Activated naive CD4-positive, alpha-beta T cell treated with anti-CD3 and anti-CD28 coated beads, Interleukin-2, amount 10 ng/mL, durations not matched to agents 7 days and 5 days (primary cell): Measurements from ENCODE around the gene TRDN.

ENCODE experiments used
- CTCF ChIA-PET: fragments of 350-600 bp; sonication (Branson Sonifier 250); formaldehyde crosslinking; loops from one replicate; lab custom pipeline; 2021; ENCODE audit warnings: antibody characterized with exemption; lab: Charles Lee
- DNase-seq: peaks from one replicate; pipeline ENCODE4 v3.0.0-alpha.2; 2020
- H3K27ac Mint-ChIP-seq: one replicate; pipeline ENCODE4 v1.8.0; 2021; ENCODE audit warnings: mild to moderate bottlenecking, moderate library complexity, mixed read lengths
- H3K27me3 Mint-ChIP-seq: one replicate; pipeline ENCODE4 v1.8.0; 2021; ENCODE audit warnings: mild to moderate bottlenecking, mixed read lengths
- H3K36me3 Mint-ChIP-seq: one replicate; pipeline ENCODE4 v1.8.0; 2021; ENCODE audit warnings: mixed read lengths
- H3K4me1 Mint-ChIP-seq: one replicate; pipeline ENCODE4 v1.8.0; 2021; ENCODE audit warnings: mixed read lengths
- H3K4me3 Mint-ChIP-seq: one replicate; pipeline ENCODE4 v1.8.0; 2021; ENCODE audit warnings: mild to moderate bottlenecking, moderate library complexity, mixed read lengths
- H3K9me3 Mint-ChIP-seq: one replicate; pipeline ENCODE4 v1.8.0; 2021; ENCODE audit warnings: mixed read lengths

TRDN gene

GRCh38 chr6:123415844-123416468 lies 220.8 kb downstream of the TRDN start:
- Mint-ChIP-seq H3K9me3 (no peaks in the 10 kb centered on the region), H3K4me3 (no peak overlapping the region), H3K36me3 (no peaks in the 10 kb centered on the region), H3K4me1 (no peaks in the 10 kb centered on the region), H3K27ac (no peak overlapping the region), H3K27me3 (no peaks in the 10 kb centered on the region)
- DNase-seq = peak; percentile 52
- CTCF ChIA-PET = interaction anchor here (0.6 to 3.5 kb wide), 2 partner anchors 299 to 459 kb away, joined by 3 to 13 read pairs; no protein-coding TSS in a partner anchor

- no peaks in the 10 kb centered on the region for H3K9me3 Mint-ChIP-seq
- no peaks in the 10 kb centered on the region for H3K36me3 Mint-ChIP-seq
- H3K27ac Mint-ChIP-seq = no peak overlapping the region
- H3K4me3 Mint-ChIP-seq = no peak overlapping the region
- no peaks in the 10 kb centered on the region for H3K4me1 Mint-ChIP-seq
- H3K27me3 Mint-ChIP-seq = no peaks in the 10 kb centered on the region
- CTCF ChIA-PET = no interaction called here
- DNase-seq = no peak
Measured at GRCh38 chr6:123404975-123405374, 231.8 kb downstream of the TRDN start.

GRCh38 chr6:123402052-123402451 lies 234.7 kb downstream of the TRDN start:
- CTCF ChIA-PET = no interaction called here
- H3K27ac Mint-ChIP-seq = no peak overlapping the region
- H3K9me3 Mint-ChIP-seq = no peaks in the 10 kb centered on the region
- H3K4me1 Mint-ChIP-seq = no peaks in the 10 kb centered on the region
- H3K36me3 Mint-ChIP-seq = no peaks in the 10 kb centered on the region
- no peak overlapping the region for H3K4me3 Mint-ChIP-seq
- no peaks in the 10 kb centered on the region for H3K27me3 Mint-ChIP-seq
- no peak for DNase-seq

GRCh38 chr6:123398072-123398471 lies 238.7 kb downstream of the TRDN start:
- Mint-ChIP-seq H3K9me3 (no peaks in the 10 kb centered on the region), H3K4me3 (no peak overlapping the region), H3K27me3 (no peaks in the 10 kb centered on the region), H3K27ac (no peak overlapping the region), H3K4me1 (no peaks in the 10 kb centered on the region), H3K36me3 (no peaks in the 10 kb centered on the region)
- no peak for DNase-seq
- CTCF ChIA-PET = no interaction called here

- H3K27ac Mint-ChIP-seq = no peak overlapping the region
- CTCF ChIA-PET = interaction anchor here (1.0 kb wide), 1 partner anchor 322 kb away, joined by 4 read pairs; no protein-coding TSS in a partner anchor
- no peaks in the 10 kb centered on the region for H3K9me3 Mint-ChIP-seq
Measured at GRCh38 chr6:123393331-123393730, 243.4 kb downstream of the TRDN start.

GRCh38 chr6:123383718-123384117 lies 253.0 kb downstream of the TRDN start:
- CTCF ChIA-PET = no interaction called here
- no peaks in the 10 kb centered on the region for H3K27me3 Mint-ChIP-seq
- no peak for DNase-seq

More at GRCh38 chr6:123393331-123393730, 243.4 kb downstream of the TRDN start:
- no peaks in the 10 kb centered on the region for H3K27me3 Mint-ChIP-seq
- H3K36me3 Mint-ChIP-seq = no peaks in the 10 kb centered on the region
- H3K4me3 Mint-ChIP-seq = no peak overlapping the region
- DNase-seq = no peak
- H3K4me1 Mint-ChIP-seq = no peaks in the 10 kb centered on the region

GRCh38 chr6:123380257-123380656 lies 256.5 kb downstream of the TRDN start:
- no peaks in the 10 kb centered on the region for H3K36me3 Mint-ChIP-seq
- no peak overlapping the region for H3K4me3 Mint-ChIP-seq
- no peaks in the 10 kb centered on the region for H3K27me3 Mint-ChIP-seq
- CTCF ChIA-PET = no interaction called here
- H3K9me3 Mint-ChIP-seq = no peaks in the 10 kb centered on the region
- H3K27ac Mint-ChIP-seq = no peak overlapping the region
- DNase-seq = no peak
- H3K4me1 Mint-ChIP-seq = no peaks in the 10 kb centered on the region

More at GRCh38 chr6:123383718-123384117, 253.0 kb downstream of the TRDN start:
- Mint-ChIP-seq H3K27ac (no peak overlapping the region), H3K4me3 (no peak overlapping the region), H3K36me3 (no peaks in the 10 kb centered on the region), H3K9me3 (no peaks in the 10 kb centered on the region), H3K4me1 (no peaks in the 10 kb centered on the region)

- DNase-seq = no peak
- no peaks in the 10 kb centered on the region for H3K9me3 Mint-ChIP-seq
- CTCF ChIA-PET = no interaction called here
- H3K27me3 Mint-ChIP-seq = no peaks in the 10 kb centered on the region
- H3K27ac Mint-ChIP-seq = no peak overlapping the region
- no peaks in the 10 kb centered on the region for H3K4me1 Mint-ChIP-seq
- no peaks in the 10 kb centered on the region for H3K36me3 Mint-ChIP-seq
- no peak overlapping the region for H3K4me3 Mint-ChIP-seq
Measured at GRCh38 chr6:123372737-123373136, 264.0 kb downstream of the TRDN start.

GRCh38 chr6:123363912-123364311 lies 272.8 kb downstream of the TRDN start:
- Mint-ChIP-seq H3K27ac (no peak overlapping the region), H3K27me3 (no peaks in the 10 kb centered on the region), H3K9me3 (peaks cover 6% of the 10 kb centered on the region), H3K36me3 (no peaks in the 10 kb centered on the region), H3K4me1 (no peaks in the 10 kb centered on the region), H3K4me3 (no peak overlapping the region)
- CTCF ChIA-PET = no interaction called here
- DNase-seq = no peak

- no peak overlapping the region for H3K27ac Mint-ChIP-seq
- no peak overlapping the region for H3K4me3 Mint-ChIP-seq
- H3K9me3 Mint-ChIP-seq = peaks cover 6% of the 10 kb centered on the region
- no peaks in the 10 kb centered on the region for H3K36me3 Mint-ChIP-seq
- no peaks in the 10 kb centered on the region for H3K4me1 Mint-ChIP-seq
- H3K27me3 Mint-ChIP-seq = no peaks in the 10 kb centered on the region
- CTCF ChIA-PET = no interaction called here
- no peak for DNase-seq
Measured at GRCh38 chr6:123360359-123360758, 276.4 kb downstream of the TRDN start.

GRCh38 chr6:123352705-123353104 lies 284.0 kb downstream of the TRDN start:
- H3K4me1 Mint-ChIP-seq = no peaks in the 10 kb centered on the region
- DNase-seq = no peak
- H3K27me3 Mint-ChIP-seq = no peaks in the 10 kb centered on the region
- H3K9me3 Mint-ChIP-seq = no peaks in the 10 kb centered on the region
- H3K36me3 Mint-ChIP-seq = no peaks in the 10 kb centered on the region
- CTCF ChIA-PET = no interaction called here
- no peak overlapping the region for H3K27ac Mint-ChIP-seq
- no peak overlapping the region for H3K4me3 Mint-ChIP-seq

- no peak for DNase-seq
- no peaks in the 10 kb centered on the region for H3K36me3 Mint-ChIP-seq
- H3K4me1 Mint-ChIP-seq = no peaks in the 10 kb centered on the region
- no peak overlapping the region for H3K27ac Mint-ChIP-seq
- H3K4me3 Mint-ChIP-seq = no peak overlapping the region
- CTCF ChIA-PET = no interaction called here
- no peaks in the 10 kb centered on the region for H3K9me3 Mint-ChIP-seq
- no peaks in the 10 kb centered on the region for H3K27me3 Mint-ChIP-seq
Measured at GRCh38 chr6:123352279-123352678, 284.5 kb downstream of the TRDN start.

GRCh38 chr6:123343836-123344235 lies 292.9 kb downstream of the TRDN start:
- Mint-ChIP-seq H3K27me3 (no peaks in the 10 kb centered on the region), H3K4me3 (no peak overlapping the region), H3K4me1 (no peaks in the 10 kb centered on the region), H3K36me3 (no peaks in the 10 kb centered on the region), H3K27ac (no peak overlapping the region), H3K9me3 (no peaks in the 10 kb centered on the region)
- CTCF ChIA-PET = no interaction called here
- DNase-seq = no peak

GRCh38 chr6:123338394-123338793 lies 298.4 kb downstream of the TRDN start:
- Mint-ChIP-seq H3K36me3 (no peaks in the 10 kb centered on the region), H3K27ac (no peak overlapping the region), H3K9me3 (no peaks in the 10 kb centered on the region), H3K4me3 (no peak overlapping the region), H3K27me3 (no peaks in the 10 kb centered on the region), H3K4me1 (no peaks in the 10 kb centered on the region)
- CTCF ChIA-PET = no interaction called here
- no peak for DNase-seq

GRCh38 chr6:123333000-123333756 lies 303.6 kb downstream of the TRDN start:
- no peak overlapping the region for H3K4me3 Mint-ChIP-seq
- no peaks in the 10 kb centered on the region for H3K27me3 Mint-ChIP-seq
- no peak for DNase-seq
- no peaks in the 10 kb centered on the region for H3K4me1 Mint-ChIP-seq
- H3K9me3 Mint-ChIP-seq = no peaks in the 10 kb centered on the region
- CTCF ChIA-PET = no interaction called here
- no peaks in the 10 kb centered on the region for H3K36me3 Mint-ChIP-seq
- no peak overlapping the region for H3K27ac Mint-ChIP-seq
